Lower leg skin (tissue), 3 donors: ENCODE results near the gene PSRC1.
"Not testable (repeated sequence)": the region's sequence is repeated elsewhere in the genome, so short reads cannot be mapped to it uniquely, and the experiment has no call there.

Experiments
- POLR2A ChIP-seq, 2 donors: fragments of 450-650 bp; IDR thresholded peaks; one replicate each; pipeline ENCODE4 v1.6.1; 2016 to 2017; ENCODE audit warnings: antibody characterized with exemption in 2 of 2, mild to moderate bottlenecking in 1 of 2, moderate library complexity in 1 of 2
- TF ChIP-seq, protein P1 (sequence below), 3 donors: fragments of 450-650 bp; IDR thresholded peaks; one replicate each; pipeline ENCODE4 v1.5.1; 2016; ENCODE audit warnings: antibody characterized with exemption in 3 of 3, mild to moderate bottlenecking in 3 of 3, moderate library complexity in 2 of 3

- not testable (repeated sequence) for TF ChIP-seq POLR2A (IDR thresholded peaks at IDR 0.05)
- TF ChIP-seq, protein P1, sequence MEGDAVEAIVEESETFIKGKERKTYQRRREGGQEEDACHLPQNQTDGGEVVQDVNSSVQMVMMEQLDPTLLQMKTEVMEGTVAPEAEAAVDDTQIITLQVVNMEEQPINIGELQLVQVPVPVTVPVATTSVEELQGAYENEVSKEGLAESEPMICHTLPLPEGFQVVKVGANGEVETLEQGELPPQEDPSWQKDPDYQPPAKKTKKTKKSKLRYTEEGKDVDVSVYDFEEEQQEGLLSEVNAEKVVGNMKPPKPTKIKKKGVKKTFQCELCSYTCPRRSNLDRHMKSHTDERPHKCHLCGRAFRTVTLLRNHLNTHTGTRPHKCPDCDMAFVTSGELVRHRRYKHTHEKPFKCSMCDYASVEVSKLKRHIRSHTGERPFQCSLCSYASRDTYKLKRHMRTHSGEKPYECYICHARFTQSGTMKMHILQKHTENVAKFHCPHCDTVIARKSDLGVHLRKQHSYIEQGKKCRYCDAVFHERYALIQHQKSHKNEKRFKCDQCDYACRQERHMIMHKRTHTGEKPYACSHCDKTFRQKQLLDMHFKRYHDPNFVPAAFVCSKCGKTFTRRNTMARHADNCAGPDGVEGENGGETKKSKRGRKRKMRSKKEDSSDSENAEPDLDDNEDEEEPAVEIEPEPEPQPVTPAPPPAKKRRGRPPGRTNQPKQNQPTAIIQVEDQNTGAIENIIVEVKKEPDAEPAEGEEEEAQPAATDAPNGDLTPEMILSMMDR (IDR thresholded peaks at IDR 0.05): not testable (repeated sequence)
Observed at GRCh38 chr1:109286762-109287161, 3.8 kb upstream of the PSRC1 start.
